IMR-90 (cell line): ENCODE measurements around the gene NEK9. TPM values are rescaled to one million over a fixed set of nuclear protein-coding genes. Genes with fewer than 3 reads are reported as not detected.

Source experiments
- ATAC-seq: fragments of 200-7000 bp; cut with Tn5 transposase; 2 replicates; pipeline ENCODE4 v1.9.1; 2020; ENCODE audit warnings: low read depth, mild to moderate bottlenecking, moderate library complexity
- BruUV-seq: library from RNA; stranded (reverse); fragments of 400-500 nt; replicated peaks from 2 replicates; lab custom pipeline; 2021; lab: Mats Ljungman, UMichigan
- CTCF ChIA-PET: fragments of 300-600 bp; formaldehyde crosslinking; extraction: SDS; loops from one replicate; lab custom pipeline; 2021; ENCODE audit warnings: antibody characterized with exemption; lab: Yijun Ruan, JAX
- POLR2A ChIA-PET: fragments of 300-600 bp; sonication (Branson Sonifier 250); formaldehyde crosslinking; loops from one replicate; lab custom pipeline; 2022; ENCODE audit warnings: antibody characterized with exemption; ENCODE audit not compliant: unreplicated experiment; lab: Charles Lee
- DNase-seq: peaks from one replicate; pipeline ENCODE4 v3.0.0; 2013
- H2AFZ ChIP-seq: replicated peaks from 2 replicates; pipeline ENCODE3; 2013; ENCODE audit warnings: low read length, mild to moderate bottlenecking; ENCODE audit not compliant: poor library complexity
- H2AK5ac ChIP-seq: 2 replicates; pipeline ENCODE4 v1.6.1; 2013; ENCODE audit warnings: low read depth, low read length, inconsistent platforms
- H2AK9ac ChIP-seq: replicated peaks from 2 replicates; pipeline ENCODE3; 2013; ENCODE audit warnings: mild to moderate bottlenecking, low read depth, low read length, moderate library complexity; ENCODE audit not compliant: poor library complexity
- H2BK120ac ChIP-seq: 2 replicates; pipeline ENCODE4 v1.6.1; 2013; ENCODE audit warnings: low read depth, low read length, inconsistent platforms
- H2BK15ac ChIP-seq: 3 replicates; pipeline ENCODE4 v1.6.1; 2013; ENCODE audit warnings: low read depth, low read length, inconsistent platforms
- H2BK20ac ChIP-seq: 2 replicates; pipeline ENCODE4 v1.6.1; 2013; ENCODE audit warnings: low read depth, mild to moderate bottlenecking, inconsistent platforms, low read length, moderate library complexity
- H2BK5ac ChIP-seq: 2 replicates; pipeline ENCODE4 v1.6.1; 2013; ENCODE audit warnings: mild to moderate bottlenecking, low read depth, low read length, inconsistent platforms; ENCODE audit not compliant: poor library complexity, severe bottlenecking
- H3K14ac ChIP-seq: replicated peaks from 2 replicates; pipeline ENCODE4 v1.6.1; 2013; ENCODE audit warnings: low read depth, low read length, inconsistent platforms
- H3K18ac ChIP-seq: 2 replicates; pipeline ENCODE4 v1.6.1; 2013; ENCODE audit warnings: low read depth, low read length, control low read depth
- H3K23ac ChIP-seq: 2 replicates; pipeline ENCODE4 v1.6.1; 2013; ENCODE audit warnings: low read depth, low read length, inconsistent platforms
- H3K27ac ChIP-seq: 2 replicates; pipeline ENCODE4 v1.5.1; 2013; ENCODE audit warnings: mild to moderate bottlenecking, control low read depth, low read length; ENCODE audit not compliant: insufficient read depth
- H3K27me3 ChIP-seq: 2 replicates; pipeline ENCODE4 v1.6.1; 2013; ENCODE audit warnings: low read length; ENCODE audit not compliant: control insufficient read depth, insufficient read depth
- H3K36me3 ChIP-seq: 2 replicates; pipeline ENCODE4 v1.6.1; 2013; ENCODE audit warnings: low read length, mixed read lengths; ENCODE audit not compliant: control insufficient read depth, insufficient read depth
- H3K4ac ChIP-seq: 2 replicates; pipeline ENCODE4 v1.6.1; 2013; ENCODE audit warnings: low read depth, low read length, inconsistent platforms
- H3K4me1 ChIP-seq: 2 replicates; pipeline ENCODE4 v1.6.1; 2013; ENCODE audit warnings: low read length, mixed read lengths; ENCODE audit not compliant: control insufficient read depth, insufficient read depth
- H3K4me2 ChIP-seq: 2 replicates; pipeline ENCODE4 v1.6.1; 2013; ENCODE audit warnings: low read depth, mild to moderate bottlenecking, control low read depth, low read length, moderate library complexity
- H3K4me3 ChIP-seq: 2 replicates; pipeline ENCODE4 v1.5.1; 2013; ENCODE audit warnings: low read depth, mild to moderate bottlenecking, control low read depth, low read length, moderate library complexity; ENCODE audit not compliant: insufficient read depth
- H3K56ac ChIP-seq: 2 replicates; pipeline ENCODE4 v1.6.1; 2013; ENCODE audit warnings: low read length, inconsistent platforms; ENCODE audit not compliant: insufficient read depth; ENCODE audit errors: extremely low read depth
- H3K79me1 ChIP-seq, 2 experiments: 2 replicates each; pipeline ENCODE4 v1.6.1; 2013; ENCODE audit warnings: low read length in 2 of 2, inconsistent platforms in 1 of 2, low read depth in 1 of 2
- H3K9ac ChIP-seq: 2 replicates; pipeline ENCODE4 v1.6.1; 2013; ENCODE audit warnings: low read depth, low read length, control low read depth
- H3K9me1 ChIP-seq: 2 replicates; pipeline ENCODE4 v1.6.1; 2013; ENCODE audit warnings: low read length, inconsistent platforms; ENCODE audit not compliant: insufficient read depth
- H3K9me3 ChIP-seq: 2 replicates; pipeline ENCODE4 v1.6.1; 2013; ENCODE audit warnings: low read length; ENCODE audit not compliant: control insufficient read depth, insufficient read depth
- H4K20me1 ChIP-seq: 2 replicates; pipeline ENCODE4 v1.6.1; 2013; ENCODE audit warnings: low read length, inconsistent platforms; ENCODE audit not compliant: insufficient read depth
- H4K5ac ChIP-seq: 2 replicates; pipeline ENCODE4 v1.6.1; 2013; ENCODE audit warnings: mild to moderate bottlenecking, low read depth, low read length, control low read depth
- H4K8ac ChIP-seq, 2 experiments: 2 replicates each; pipeline ENCODE4 v1.6.1; 2013; ENCODE audit warnings: low read depth in 2 of 2, low read length in 2 of 2, control low read depth in 1 of 2, inconsistent platforms in 1 of 2
- H4K91ac ChIP-seq: 2 replicates; pipeline ENCODE4 v1.6.1; 2013; ENCODE audit warnings: low read depth, low read length, inconsistent platforms; ENCODE audit not compliant: insufficient read depth
- BHLHE40 ChIP-seq: fragments of 150-350 bp; IDR thresholded peaks from 2 replicates; pipeline ENCODE4 v1.6.1; 2016; ENCODE audit warnings: mild to moderate bottlenecking, low read depth, low read length
- CEBPB ChIP-seq: IDR thresholded peaks from 2 replicates; pipeline ENCODE4 v1.6.1; 2012; ENCODE audit warnings: low read depth, low read length, improper control_type of control experiment
- CHD1 ChIP-seq: IDR thresholded peaks from 2 replicates; pipeline ENCODE4 v1.6.1; 2012; ENCODE audit warnings: low read depth, low read length, improper control_type of control experiment
- CTCF ChIP-seq: conservative IDR thresholded peaks from 2 replicates; pipeline ENCODE4 v1.5.1; 2012; ENCODE audit warnings: mild to moderate bottlenecking, low read depth, low read length, improper control_type of control experiment
- FOS ChIP-seq: fragments of 150-350 bp; IDR thresholded peaks from 2 replicates; pipeline ENCODE4 v1.6.1; 2016; ENCODE audit warnings: low read depth, low read length
- MAFK ChIP-seq: IDR thresholded peaks from 2 replicates; pipeline ENCODE4 v1.6.1; 2012; ENCODE audit warnings: low read depth, low read length, improper control_type of control experiment
- MAZ ChIP-seq: IDR thresholded peaks from 2 replicates; pipeline ENCODE4 v1.6.1; 2012; ENCODE audit warnings: low read depth, mild to moderate bottlenecking, low read length, improper control_type of control experiment, moderate library complexity, borderline replicate concordance
- MXI1 ChIP-seq: IDR thresholded peaks from 2 replicates; pipeline ENCODE4 v1.6.1; 2012; ENCODE audit warnings: low read depth, mild to moderate bottlenecking, low read length, moderate library complexity, borderline replicate concordance
- NFE2L2 ChIP-seq: fragments of 150-350 bp; IDR thresholded peaks from 2 replicates; pipeline ENCODE4 v1.6.1; 2016; ENCODE audit warnings: low read depth, mild to moderate bottlenecking, low read length
- POLR2A ChIP-seq: IDR thresholded peaks from 2 replicates; pipeline ENCODE4 v1.6.1; 2012; ENCODE audit warnings: mild to moderate bottlenecking, low read depth, low read length
- RAD21 ChIP-seq: IDR thresholded peaks from 2 replicates; pipeline ENCODE4 v1.6.1; 2012; ENCODE audit warnings: low read length, improper control_type of control experiment
- RCOR1 ChIP-seq: IDR thresholded peaks from 2 replicates; pipeline ENCODE4 v1.6.1; 2012; ENCODE audit warnings: mild to moderate bottlenecking, low read length, improper control_type of control experiment; ENCODE audit not compliant: insufficient replicate concordance
- RFX5 ChIP-seq: IDR thresholded peaks from 2 replicates; pipeline ENCODE4 v1.8.0; 2012; ENCODE audit warnings: low read depth, mild to moderate bottlenecking, low read length, moderate library complexity
- SMC3 ChIP-seq: fragments of 150-350 bp; IDR thresholded peaks from 2 replicates; pipeline ENCODE4 v1.6.1; 2016; ENCODE audit warnings: low read depth, mild to moderate bottlenecking, antibody characterized with exemption, low read length, moderate library complexity
- WGBS, 2 experiments: methylation state at CpG; one replicate each; pipeline versions ENCODE4 v1.1.5 to v1.1.7; 2013; ENCODE audit warnings: missing lambda C conversion rate in 2 of 2; ENCODE audit not compliant: insufficient read length in 1 of 2; ENCODE audit errors: extremely low coverage in 2 of 2; 5-methylcytosine and 5-hydroxymethylcytosine counted together
- dilution Hi-C: fragments of 300-500 bp; cut with HindIII; formaldehyde crosslinking; loops from one replicate; pipeline ENCODE4 v1.14.3; 2018; ENCODE audit warnings: low sequenced_read_pairs; ENCODE audit not compliant: unreplicated experiment
- in situ Hi-C: fragments of 300-500 bp; cut with MboI; formaldehyde crosslinking; loops from 3 replicates; pipeline ENCODE4 v1.14.3; 2019; ENCODE audit warnings: low sequenced_read_pairs, inconsistent platforms, mixed read lengths
- intact Hi-C: fragments of 100-400 bp; cut with micrococcal nuclease; formaldehyde crosslinking; loops from 2 replicates; pipeline ENCODE4 v1.10.0; 2022
- polyA plus RNA-seq, 3 experiments: library from polyadenylated mRNA; depleted of rRNA; stranded (reverse); fragments of >200 nt; gene quantifications; 2 replicates each; pipeline ENCODE4 v1.2.3, GENCODE V29; 2012; ENCODE audit warnings: low replicate concordance in 1 of 3
- total RNA-seq: library from RNA; depleted of rRNA; stranded (reverse); fragments of >200 nt; gene quantifications from 2 replicates; pipeline ENCODE4 v1.2.3, GENCODE V29; 2012
- TF ChIP-seq, protein P1 (sequence below): fragments of 150-350 bp; IDR thresholded peaks from 2 replicates; pipeline ENCODE4 v1.6.1; 2017; ENCODE audit warnings: mild to moderate bottlenecking, antibody characterized with exemption, low read length, low read depth
- TF ChIP-seq, protein P2 (sequence below): fragments of 150-350 bp; IDR thresholded peaks from 2 replicates; pipeline ENCODE4 v1.6.1; 2016; ENCODE audit warnings: low read depth, mild to moderate bottlenecking, low read length, moderate library complexity, borderline replicate concordance

Gene NEK9
- total and polyA plus RNA-seq, 2 of the 4 experiments (the other 2 are of a cell fraction), result 22.9 to 23.2 TPM

DNA sequence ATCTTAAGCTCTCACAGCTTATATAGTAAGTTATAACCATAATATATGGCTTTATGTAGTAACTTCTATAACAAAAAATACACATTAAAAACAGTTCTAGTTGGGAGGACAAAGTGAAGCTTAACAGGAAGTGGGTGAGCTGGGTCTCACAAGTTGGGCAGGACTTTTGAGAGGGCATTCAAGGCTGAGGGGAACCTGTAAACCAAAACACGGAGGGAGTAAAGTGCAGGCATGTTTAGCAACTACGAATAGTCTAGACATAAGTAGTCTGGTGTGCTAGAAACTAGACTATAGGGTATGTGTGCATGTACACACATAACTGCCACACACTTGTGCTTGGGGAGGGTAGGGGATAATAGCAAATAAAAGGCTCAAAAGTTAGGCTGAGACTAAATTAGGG is 14.2 kb upstream of the NEK9 start:
- Histone ChIP-seq H3K18ac (no peak overlapping the region), H2AK5ac (no peak overlapping the region), H2BK120ac (no peak overlapping the region), H2AK9ac (no peak overlapping the region), H4K8ac (no peak overlapping the region), H3K56ac (no peak overlapping the region), H3K27me3 (no peaks in the 10 kb centered on the region), H3K4ac (no peak overlapping the region), H3K27ac (no peak overlapping the region), H4K5ac (no peak overlapping the region), H3K4me3 (no peak overlapping the region), H2AFZ (no peak overlapping the region), H3K14ac (no peak overlapping the region), H3K9ac (no peak overlapping the region), H4K20me1 (peaks cover 14% of the 10 kb centered on the region), H3K9me1 (no peaks in the 10 kb centered on the region), H3K9me3 (no peaks in the 10 kb centered on the region), H3K79me1 (peaks cover 13 to 48% of the 10 kb centered on the region in 2 experiments; a peak in 3 of 4 replicates), H2BK5ac (no peak overlapping the region), H4K91ac (no peak overlapping the region), H2BK20ac (no peak overlapping the region), H2BK15ac (no peak overlapping the region), H3K23ac (no peak overlapping the region), H3K4me2 (no peak overlapping the region), H3K36me3 (peaks cover 5% of the 10 kb centered on the region; the same call in 1 of the 2 replicates), H3K4me1 (peaks cover 2% of the 10 kb centered on the region; the same call in 1 of the 2 replicates)
- TF ChIP-seq CTCF (no peak), BHLHE40 (no peak), MAZ (no peak), CEBPB (no peak), RCOR1 (no peak), SMC3 (no peak), RAD21 (no peak), RFX5 (no peak), FOS (no peak), CHD1 (no peak), MAFK (no peak), POLR2A (no peak), MXI1 (no peak), NFE2L2 (no peak)
- TF ChIP-seq, protein P1, sequence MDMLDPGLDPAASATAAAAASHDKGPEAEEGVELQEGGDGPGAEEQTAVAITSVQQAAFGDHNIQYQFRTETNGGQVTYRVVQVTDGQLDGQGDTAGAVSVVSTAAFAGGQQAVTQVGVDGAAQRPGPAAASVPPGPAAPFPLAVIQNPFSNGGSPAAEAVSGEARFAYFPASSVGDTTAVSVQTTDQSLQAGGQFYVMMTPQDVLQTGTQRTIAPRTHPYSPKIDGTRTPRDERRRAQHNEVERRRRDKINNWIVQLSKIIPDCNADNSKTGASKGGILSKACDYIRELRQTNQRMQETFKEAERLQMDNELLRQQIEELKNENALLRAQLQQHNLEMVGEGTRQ, result no peak
- TF ChIP-seq, protein P2, sequence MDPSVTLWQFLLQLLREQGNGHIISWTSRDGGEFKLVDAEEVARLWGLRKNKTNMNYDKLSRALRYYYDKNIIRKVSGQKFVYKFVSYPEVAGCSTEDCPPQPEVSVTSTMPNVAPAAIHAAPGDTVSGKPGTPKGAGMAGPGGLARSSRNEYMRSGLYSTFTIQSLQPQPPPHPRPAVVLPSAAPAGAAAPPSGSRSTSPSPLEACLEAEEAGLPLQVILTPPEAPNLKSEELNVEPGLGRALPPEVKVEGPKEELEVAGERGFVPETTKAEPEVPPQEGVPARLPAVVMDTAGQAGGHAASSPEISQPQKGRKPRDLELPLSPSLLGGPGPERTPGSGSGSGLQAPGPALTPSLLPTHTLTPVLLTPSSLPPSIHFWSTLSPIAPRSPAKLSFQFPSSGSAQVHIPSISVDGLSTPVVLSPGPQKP, result no peak
- 100% methylated on average over 1 of the region's 2 CpGs; no CpG with 5 or more reads in 1 of the 2 experiments for WGBS, 2 experiments
- no TSS peak for BruUV-seq
- intact Hi-C loops, result loop anchor here (5.0 kb wide), 1 partner anchor 421 kb away; no protein-coding TSS in a partner anchor
- dilution Hi-C loops, result loop anchor here (25.0 kb wide), 1 partner anchor 171 kb away; no protein-coding TSS in a partner anchor
- DNase-seq (no peak), ATAC-seq (no peak)
- in situ Hi-C loops, result no loop called here
- POLR2A ChIA-PET, result no interaction called here
- CTCF ChIA-PET, result interaction anchor here (1.5 to 2.6 kb wide), 2 partner anchors 151 to 154 kb away, joined by 6 to 9 read pairs; no protein-coding TSS in a partner anchor
